ENCODE measurements around the gene GREM2.

DNA sequence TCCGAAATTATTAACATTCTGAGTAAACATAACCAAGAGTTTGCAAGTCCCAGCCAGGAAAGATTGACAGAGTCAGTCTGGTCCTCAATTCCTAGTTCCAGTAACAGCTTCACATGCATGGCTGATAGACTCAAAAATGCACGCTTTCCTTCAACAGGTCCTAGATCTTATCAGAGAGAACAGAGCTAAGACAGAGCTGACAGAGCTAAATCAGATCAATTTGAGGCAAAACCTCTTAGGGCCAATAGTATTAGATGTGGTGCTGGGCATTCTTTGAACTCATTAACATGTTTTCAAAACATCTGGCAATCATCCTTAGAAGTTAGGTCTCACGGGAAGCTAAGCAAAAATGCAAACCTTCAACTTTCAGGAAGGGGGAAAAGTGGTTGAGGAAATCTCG lies 114.0 kb downstream of the GREM2 start:
- TF ChIP-seq POLR2AphosphoS2 (conservative IDR thresholded peaks at IDR 0.05; ENCODE audit: low read length) (no peak), RFX5 (IDR thresholded peaks at IDR 0.05) (no peak), ESRRA (IDR thresholded peaks at IDR 0.05; ENCODE audit: borderline replicate concordance, low read length) (no peak), CHD2 (IDR thresholded peaks at IDR 0.05; ENCODE audit: low read length, partially characterized antibody) (no peak), MAFK (IDR thresholded peaks at IDR 0.05; ENCODE audit: partially characterized antibody) (no peak), POLR2A (IDR thresholded peaks at IDR 0.05; ENCODE audit: low read length) (no peak), RARB (CRISPR knock-in tag; IDR thresholded peaks at IDR 0.05) (no peak), CBX2 (IDR thresholded peaks at IDR 0.05; ENCODE audit: borderline replicate concordance, low read depth) (no peak), MAZ (IDR thresholded peaks at IDR 0.05; ENCODE audit: borderline replicate concordance, low read depth, low read length) (no peak), CEBPB (IDR thresholded peaks at IDR 0.05) (no peak)
- TF ChIP-seq, protein P1, sequence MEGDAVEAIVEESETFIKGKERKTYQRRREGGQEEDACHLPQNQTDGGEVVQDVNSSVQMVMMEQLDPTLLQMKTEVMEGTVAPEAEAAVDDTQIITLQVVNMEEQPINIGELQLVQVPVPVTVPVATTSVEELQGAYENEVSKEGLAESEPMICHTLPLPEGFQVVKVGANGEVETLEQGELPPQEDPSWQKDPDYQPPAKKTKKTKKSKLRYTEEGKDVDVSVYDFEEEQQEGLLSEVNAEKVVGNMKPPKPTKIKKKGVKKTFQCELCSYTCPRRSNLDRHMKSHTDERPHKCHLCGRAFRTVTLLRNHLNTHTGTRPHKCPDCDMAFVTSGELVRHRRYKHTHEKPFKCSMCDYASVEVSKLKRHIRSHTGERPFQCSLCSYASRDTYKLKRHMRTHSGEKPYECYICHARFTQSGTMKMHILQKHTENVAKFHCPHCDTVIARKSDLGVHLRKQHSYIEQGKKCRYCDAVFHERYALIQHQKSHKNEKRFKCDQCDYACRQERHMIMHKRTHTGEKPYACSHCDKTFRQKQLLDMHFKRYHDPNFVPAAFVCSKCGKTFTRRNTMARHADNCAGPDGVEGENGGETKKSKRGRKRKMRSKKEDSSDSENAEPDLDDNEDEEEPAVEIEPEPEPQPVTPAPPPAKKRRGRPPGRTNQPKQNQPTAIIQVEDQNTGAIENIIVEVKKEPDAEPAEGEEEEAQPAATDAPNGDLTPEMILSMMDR (IDR thresholded peaks at IDR 0.05) = no peak
- TF ChIP-seq, protein P2, sequence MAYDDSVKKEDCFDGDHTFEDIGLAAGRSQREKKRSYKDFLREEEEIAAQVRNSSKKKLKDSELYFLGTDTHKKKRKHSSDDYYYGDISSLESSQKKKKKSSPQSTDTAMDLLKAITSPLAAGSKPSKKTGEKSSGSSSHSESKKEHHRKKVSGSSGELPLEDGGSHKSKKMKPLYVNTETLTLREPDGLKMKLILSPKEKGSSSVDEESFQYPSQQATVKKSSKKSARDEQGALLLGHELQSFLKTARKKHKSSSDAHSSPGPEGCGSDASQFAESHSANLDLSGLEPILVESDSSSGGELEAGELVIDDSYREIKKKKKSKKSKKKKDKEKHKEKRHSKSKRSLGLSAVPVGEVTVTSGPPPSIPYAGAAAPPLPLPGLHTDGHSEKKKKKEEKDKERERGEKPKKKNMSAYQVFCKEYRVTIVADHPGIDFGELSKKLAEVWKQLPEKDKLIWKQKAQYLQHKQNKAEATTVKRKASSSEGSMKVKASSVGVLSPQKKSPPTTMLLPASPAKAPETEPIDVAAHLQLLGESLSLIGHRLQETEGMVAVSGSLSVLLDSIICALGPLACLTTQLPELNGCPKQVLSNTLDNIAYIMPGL (CRISPR knock-in tag; IDR thresholded peaks at IDR 0.05; ENCODE audit: borderline replicate concordance) = no peak

Measured in A549 (cell line).